GM19463 (cell line): ENCODE measurements around the gene AATK.

Experiments
- ATAC-seq: cut with Tn5 transposase; IDR thresholded peaks from one replicate; pipeline ENCODE4 v1.9.1; 2021; ENCODE audit warnings: mild to moderate bottlenecking, moderate library complexity; ENCODE audit not compliant: unreplicated experiment

Gene AATK

DNA sequence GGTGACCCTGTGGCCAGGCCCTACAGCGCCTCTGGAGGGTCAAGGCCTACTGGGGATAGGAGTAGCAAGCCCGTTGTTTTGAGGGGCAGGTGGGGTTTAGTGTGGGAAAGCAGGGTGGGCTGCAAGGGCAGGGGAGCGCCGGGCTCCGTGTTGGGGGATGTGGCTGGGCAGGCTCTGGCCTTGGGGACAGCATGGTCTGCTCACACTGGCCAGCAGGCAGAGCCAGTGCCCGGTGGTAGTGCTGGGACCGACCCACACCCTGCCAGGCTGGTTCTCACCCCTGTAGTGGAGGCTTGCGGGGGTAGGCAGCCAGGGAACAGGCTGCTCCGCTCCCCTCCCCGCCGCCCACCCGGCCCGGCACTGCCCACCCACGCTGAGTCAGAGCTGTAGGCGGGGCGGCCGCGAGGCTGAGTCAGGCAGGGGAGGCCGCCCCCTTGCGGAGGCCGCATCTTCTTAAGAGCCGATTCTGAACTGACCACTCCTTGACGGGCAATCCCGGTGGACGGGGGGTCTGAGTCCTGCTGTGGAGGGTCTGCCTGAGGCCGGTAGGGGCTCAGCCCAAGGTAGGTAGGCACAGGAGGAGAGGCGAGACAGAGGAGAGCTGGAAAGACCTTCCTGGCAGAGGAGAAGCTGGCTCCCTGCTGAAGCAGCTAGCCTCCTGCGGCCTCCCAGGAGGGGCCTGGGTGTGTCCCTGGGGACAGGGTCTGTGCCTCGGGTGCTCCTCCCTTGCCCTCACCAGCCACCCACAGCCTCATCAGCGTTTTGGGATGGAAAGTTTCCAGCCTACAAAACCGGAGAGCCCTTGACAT, 68.7 kb downstream of the AATK start:
- no peak for ATAC-seq

- ATAC-seq: no peak
Observed at GRCh38 chr17:81096741-81097133, 69.3 kb downstream of the AATK start.

- ATAC-seq: no peak
Observed at GRCh38 chr17:81095383-81095762, 70.6 kb downstream of the AATK start.

DNA sequence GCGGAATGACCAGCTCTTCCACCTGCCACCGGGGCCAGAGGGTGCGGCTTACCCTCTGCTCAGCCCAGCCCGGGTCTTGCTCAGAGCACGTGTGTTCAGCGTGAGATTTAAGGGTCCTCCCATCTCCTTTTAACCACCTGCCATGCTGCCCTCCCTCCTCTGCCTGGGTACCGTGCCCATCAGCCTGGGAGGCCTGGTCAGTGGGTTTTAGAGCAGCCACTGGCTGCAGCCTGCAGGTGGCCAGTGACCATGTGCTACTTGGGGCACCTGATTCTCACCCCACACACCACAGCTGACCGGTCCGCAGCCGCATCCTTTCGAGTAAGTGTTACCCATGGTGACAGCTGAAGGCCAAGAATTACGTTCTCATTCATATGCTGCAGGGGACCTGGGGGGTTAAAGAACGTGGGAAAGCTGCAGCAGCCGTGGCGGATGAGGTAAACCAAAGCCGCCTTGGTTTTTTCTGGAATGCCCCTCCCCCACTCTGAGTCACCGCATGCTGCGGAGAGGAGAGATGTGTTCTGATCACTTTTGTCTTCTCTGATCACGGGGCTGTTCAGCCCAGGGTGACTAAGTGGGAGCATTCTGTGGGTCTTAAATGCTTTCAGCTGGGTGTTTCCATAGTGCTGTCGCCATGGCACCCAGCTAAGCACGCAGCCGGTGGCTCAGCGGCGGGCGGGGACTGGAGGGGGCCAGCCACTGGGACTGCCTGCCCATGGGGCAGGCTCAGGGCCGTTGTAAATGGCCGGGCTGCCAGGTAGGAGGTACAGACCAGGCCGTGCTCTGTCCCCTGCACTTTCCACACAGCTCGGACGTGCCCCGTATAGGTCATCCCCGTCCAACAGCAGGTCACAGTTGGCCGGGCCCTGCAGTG, 71.3 kb downstream of the AATK start:
- no peak for ATAC-seq

DNA sequence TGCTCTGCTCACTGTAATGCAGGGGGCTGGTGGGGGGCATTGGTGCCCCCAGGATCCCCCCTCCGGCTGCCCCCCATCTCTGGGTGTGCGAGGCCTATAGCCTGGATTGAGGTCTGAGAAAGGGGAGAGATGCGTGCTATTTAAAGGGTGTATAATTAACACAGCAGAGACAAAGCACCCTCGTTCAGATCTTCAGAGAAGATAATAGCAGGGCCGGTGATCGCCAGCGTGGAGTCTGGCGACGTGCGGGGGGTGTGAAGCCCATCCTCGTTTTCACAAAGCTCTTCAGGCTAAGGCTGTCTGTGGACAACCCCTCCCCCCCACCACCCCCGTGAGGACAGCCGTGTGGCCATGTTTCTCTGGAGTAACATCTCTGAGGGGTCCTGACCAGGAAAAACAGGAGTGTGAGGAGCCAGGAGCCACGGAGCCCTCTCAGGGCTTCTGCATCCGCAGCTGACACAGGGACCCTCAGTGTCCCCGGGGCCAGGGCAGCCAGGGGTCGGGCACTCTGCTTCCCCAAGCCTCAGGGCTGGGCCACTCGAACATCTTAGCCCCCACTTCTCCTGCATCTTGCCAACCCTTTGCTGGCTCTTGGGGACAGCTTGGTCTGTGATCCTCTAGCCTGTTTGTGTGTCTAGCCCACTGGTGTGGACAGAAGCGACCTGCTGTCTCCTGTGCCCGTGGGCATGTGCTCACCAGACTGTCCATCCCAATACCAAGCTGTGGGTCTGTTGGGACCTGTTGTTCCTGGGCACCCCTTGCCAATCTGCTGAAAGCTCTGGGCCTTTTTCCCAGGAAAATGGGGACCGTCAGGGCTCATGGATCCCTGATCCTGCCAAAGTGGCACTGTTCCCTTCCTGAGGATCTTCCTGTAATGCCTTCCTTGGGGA, 72.2 kb downstream of the AATK start:
- no peak for ATAC-seq

GRCh38 chr17:81092518-81093095, 73.4 kb downstream of the AATK start:
- ATAC-seq: no peak

GRCh38 chr17:81091774-81092517, 74.1 kb downstream of the AATK start:
- ATAC-seq: no peak

- no peak for ATAC-seq
Observed at GRCh38 chr17:81091154-81091553, 74.9 kb downstream of the AATK start.

DNA sequence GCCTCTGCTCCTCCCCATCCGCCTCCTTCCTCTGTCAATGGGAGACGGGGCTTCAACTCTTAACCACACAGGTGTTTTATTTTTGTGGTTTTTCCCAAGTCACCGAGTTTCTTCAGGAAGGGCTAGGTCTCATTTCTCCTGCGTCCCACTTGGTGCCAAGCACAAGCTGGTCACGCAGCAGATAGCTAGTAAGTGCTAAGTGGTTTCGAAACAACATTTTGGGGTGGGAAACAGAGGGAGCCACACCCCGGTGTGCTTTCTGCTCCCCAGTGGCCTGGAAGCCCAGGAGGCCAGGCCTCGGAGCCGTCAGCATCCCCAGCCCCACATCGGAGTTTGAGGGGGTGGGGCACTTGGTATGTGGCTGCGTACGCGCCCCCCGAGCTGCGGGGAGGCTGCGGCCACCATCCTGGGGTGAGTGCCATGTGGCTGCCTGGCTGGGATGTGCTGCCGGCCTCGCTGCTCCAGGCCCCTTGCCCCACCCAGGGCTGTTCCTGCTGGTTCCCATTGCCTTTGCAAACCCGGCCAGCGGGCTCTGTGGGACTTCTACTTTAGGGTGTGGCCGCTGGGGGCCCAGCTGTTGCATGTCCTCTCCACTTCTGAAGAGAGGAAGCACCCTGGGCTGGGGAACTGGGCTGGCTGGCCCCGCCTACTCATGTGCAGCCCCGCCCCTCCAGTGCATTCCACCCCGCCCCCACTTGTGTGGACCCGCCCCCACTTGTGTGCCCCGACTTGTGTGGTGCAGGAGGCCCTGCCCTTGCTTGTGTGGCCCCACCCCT, 75.5 kb downstream of the AATK start:
- no peak for ATAC-seq

- no peak for ATAC-seq
Observed at GRCh38 chr17:81086789-81087551, 79.1 kb downstream of the AATK start.

DNA sequence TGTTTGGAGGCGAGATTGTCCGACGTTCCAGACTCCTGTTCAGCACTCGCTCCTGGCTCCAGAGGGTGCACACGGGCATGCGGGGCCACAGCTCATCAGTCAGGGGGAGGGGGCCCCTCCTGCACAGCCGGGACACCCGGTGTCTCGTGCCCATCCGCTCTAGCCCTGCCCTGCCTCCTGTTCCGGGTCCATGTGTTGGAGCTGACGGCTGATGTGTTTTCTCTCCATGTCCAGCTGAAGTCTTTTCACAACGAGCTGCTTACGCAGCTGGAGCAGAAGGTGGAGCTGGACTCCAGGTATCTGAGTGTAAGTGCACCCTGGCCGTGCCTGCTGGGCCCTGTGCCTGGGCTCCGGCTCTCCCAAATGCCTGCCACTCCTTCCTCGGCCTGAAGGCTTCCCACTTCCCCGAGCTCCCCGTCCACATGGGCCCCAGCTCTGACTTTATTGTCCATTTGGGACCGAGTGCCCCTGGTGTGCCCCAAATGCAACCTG, 80.6 kb downstream of the AATK start:
- no peak for ATAC-seq

DNA sequence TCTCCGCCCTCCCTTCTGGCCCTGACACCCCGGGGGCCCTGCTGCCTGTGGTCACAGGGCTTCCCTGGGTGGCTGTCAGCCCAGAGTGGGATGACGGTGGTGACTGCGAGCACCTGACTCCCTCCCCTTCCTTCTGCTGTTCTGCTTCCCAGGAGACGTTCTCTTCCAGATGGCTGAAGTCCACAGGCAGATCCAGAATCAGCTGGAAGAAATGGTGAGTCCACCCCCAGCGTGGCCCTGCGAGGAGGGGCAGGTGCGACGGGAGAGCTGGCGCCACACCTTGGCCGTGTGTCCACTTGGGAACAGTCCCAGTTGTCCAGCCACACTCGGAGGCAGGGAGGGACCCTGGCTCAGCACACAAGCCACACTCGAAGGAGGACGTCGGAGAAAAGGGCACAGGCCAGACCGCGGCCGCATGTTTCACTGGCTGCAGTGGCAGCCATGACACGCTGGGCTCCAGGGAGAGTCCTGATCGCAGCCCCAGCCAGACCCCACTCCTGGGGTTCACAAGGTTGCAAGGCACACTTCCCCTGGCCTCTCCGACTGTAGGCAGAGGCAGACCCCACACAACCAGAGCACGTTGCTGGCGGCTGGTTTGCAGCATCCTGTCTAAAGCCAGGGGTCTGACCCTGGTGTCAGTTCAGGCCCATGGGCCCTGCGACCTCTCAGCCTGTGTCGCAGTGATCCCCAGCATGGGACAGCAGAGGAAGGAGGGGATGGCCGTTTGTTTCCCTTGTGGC, 81.2 kb downstream of the AATK start:
- no peak for ATAC-seq

- ATAC-seq: no peak
Observed at GRCh38 chr17:81083125-81083765, 82.8 kb downstream of the AATK start.

GRCh38 chr17:81082177-81083073, 83.6 kb downstream of the AATK start:
- ATAC-seq: no peak

DNA sequence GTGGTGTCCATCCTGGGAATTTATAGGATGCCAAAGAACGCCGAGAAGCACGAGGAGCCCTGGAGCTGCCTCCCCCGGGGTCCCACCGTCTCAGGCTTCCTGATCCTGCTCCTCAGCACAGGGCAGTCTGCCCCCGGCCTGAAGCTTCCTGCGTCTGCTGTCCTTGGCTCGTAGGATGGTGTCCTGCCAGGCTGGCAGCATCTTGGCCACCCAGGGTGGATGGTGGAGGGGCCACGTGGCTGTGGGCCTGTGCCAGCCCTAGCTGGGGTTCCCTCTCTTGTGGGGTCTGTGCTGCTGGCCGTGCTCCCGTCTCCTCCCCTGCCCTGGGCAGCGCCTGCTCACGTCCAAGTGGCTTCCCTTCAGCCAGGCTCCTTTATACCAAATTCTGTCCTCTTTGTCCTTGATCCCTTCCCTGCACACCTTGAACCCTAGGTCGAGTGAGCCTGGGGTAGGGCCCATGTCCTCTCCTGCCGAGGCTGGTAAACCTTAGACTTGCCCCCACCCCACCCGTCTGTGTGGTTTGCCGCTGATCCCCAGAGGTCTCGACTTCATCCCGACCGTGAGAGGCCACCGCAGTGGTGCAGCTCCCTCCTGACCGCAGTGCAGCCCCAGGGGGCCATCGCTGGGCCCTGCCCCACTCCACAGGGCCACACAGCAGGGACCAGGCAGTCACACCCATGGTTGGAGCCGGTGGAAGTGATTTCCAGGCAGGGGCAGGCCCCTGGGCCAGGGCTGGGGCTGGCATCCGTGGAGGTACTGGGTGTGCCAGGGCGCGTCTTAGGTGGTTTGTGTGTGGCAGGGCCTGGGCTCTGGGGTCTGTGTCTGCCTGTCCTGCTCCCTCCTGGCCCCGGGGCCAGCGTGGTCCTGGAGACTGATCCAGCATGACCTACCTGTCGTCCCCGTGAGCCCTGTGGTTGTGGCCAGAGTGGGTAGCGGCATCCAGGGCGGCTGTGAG, 84.5 kb downstream of the AATK start:
- no peak for ATAC-seq
